Right lobe of liver (tissue), 6 donors: ENCODE measurements around the gene TSPAN12. TPM values are rescaled to one million over a fixed set of nuclear protein-coding genes. Genes with fewer than 3 reads are reported as not detected.

ENCODE experiments used
- ATAC-seq, 4 donors: fragments of 200-7000 bp; cut with Tn5 transposase; one replicate each; pipeline ENCODE4 v1.9.1; 2020; ENCODE audit warnings: mild to moderate bottlenecking in 4 of 4, moderate library complexity in 4 of 4
- DNase-seq, 3 donors: peaks; one replicate each; pipeline ENCODE4 v3.0.0-alpha.2; 2020
- H3K27ac ChIP-seq, 3 donors: fragments of 200-600 bp; one replicate each; pipeline ENCODE4 v1.8.0; 2022
- H3K27me3 ChIP-seq, 2 donors: fragments of 200-600 bp; one replicate each; pipeline ENCODE4 v1.8.0; 2022
- H3K36me3 ChIP-seq, 4 donors: fragments of 200-600 bp; sonication (generic) in 1 of 4; one replicate each; pipeline versions ENCODE4 v1.5.1 to v1.8.0; 2017 to 2022; ENCODE audit warnings: control low read depth in 1 of 4
- H3K4me1 ChIP-seq, 4 donors: fragments of 200-600 bp; sonication (generic) in 1 of 4; one replicate each; pipeline versions ENCODE4 v1.5.1 to v1.8.0; 2017 to 2022; ENCODE audit warnings: control low read depth in 1 of 4
- H3K4me3 ChIP-seq, 3 donors: fragments of 200-600 bp; one replicate each; pipeline ENCODE4 v1.8.0; 2022
- H3K9me3 ChIP-seq, 4 donors: fragments of 200-600 bp; sonication (generic) in 1 of 4; one replicate each; pipeline versions ENCODE4 v1.5.1 to v1.8.0; 2017 to 2022; ENCODE audit warnings: control low read depth in 1 of 4
- CTCF ChIP-seq, 4 donors: fragments of 200-600 bp in 3 of 4; fragments of 450-650 bp in 1 of 4; IDR thresholded peaks; one replicate each; pipeline versions ENCODE4 v1.5.1 to v1.8.0; 2016 to 2022; ENCODE audit warnings: antibody characterized with exemption in 4 of 4, mild to moderate bottlenecking in 2 of 4
- POLR2A ChIP-seq: fragments of 450-650 bp; IDR thresholded peaks from one replicate; pipeline ENCODE4 v1.6.1; 2017; ENCODE audit warnings: antibody characterized with exemption, mild to moderate bottlenecking
- WGBS: methylation state at CpG from one replicate; pipeline ENCODE4 v1.1.6; 2018; ENCODE audit warnings: low coverage, low lambda C conversion rate; ENCODE audit not compliant: insufficient coverage; ENCODE audit errors: missing lambda C conversion rate; 5-methylcytosine and 5-hydroxymethylcytosine counted together
- intact Hi-C, 2 donors: fragments of 100-400 bp; cut with DNase I; formaldehyde crosslinking; loops; one replicate each; pipeline versions ENCODE4 v1.11.2 to v1.14.1; 2022
- total RNA-seq, 6 experiments: library from RNA; depleted of rRNA in 2 of 6; stranded (reverse); fragments of >200 nt in 2 of 6; fragmentation: NEBNext Ultra II Directional in 3 of 6; extraction: Animal tissue kit (Norgen Biotek cat#: 25700) in 3 of 6; gene quantifications; one replicate each; pipeline versions ENCODE4 v1.1.0 to v1.2.4, GENCODE V29; 2016 to 2023
- donor health status: DM: no; HTN: yes; CAD: no.
- donor health status: DM: no; HTN: no; CAD: no.
- donor health status: DM: no; HTN: no; CAD: no.
- donor health status: DM: no; HTN: yes; CAD: no.
- donor health status: DM: no; HTN: yes; CAD: no.

Gene TSPAN12
- total RNA-seq, 6 experiments from 2014 or later = 10.7 to 14.4 (median 12.6) TPM

DNA sequence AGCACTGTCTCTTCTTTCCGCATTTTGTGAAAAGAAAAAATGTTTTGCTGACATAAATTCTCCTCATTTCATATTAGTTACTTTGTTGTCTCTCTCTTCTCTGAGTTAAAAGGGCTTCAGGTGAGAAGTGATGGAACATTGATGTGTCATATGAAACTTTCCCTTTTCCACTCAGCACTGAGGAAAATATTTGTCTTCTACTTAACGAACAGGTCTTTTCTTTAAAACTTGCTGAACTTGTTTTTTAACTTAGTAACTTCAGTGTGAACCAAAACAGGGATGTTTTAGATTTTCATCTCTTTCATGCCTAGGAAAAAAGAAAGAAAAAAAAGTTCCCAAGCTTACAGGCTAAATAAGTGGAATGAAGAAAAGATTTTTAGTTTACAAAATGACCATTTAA lies 19.0 kb upstream of the TSPAN12 start:
- Histone ChIP-seq H3K36me3 (no peaks in the 10 kb centered on the region), H3K27ac (no peak overlapping the region), H3K9me3 (no peaks in the 10 kb centered on the region), H3K4me3 (no peak overlapping the region), H3K4me1 (no peaks in the 10 kb centered on the region), H3K27me3 (no peaks in the 10 kb centered on the region)
- ATAC-seq = no peak
- 70% methylated on average over 2 of the region's 2 CpGs for WGBS
- no peak for DNase-seq
- intact Hi-C loops = no loop called here
- TF ChIP-seq POLR2A = no peak
- TF ChIP-seq CTCF (IDR thresholded peaks at IDR 0.05) = no peak

- WGBS = 81% methylated on average over 3 of the region's 3 CpGs
- no peaks in the 10 kb centered on the region for H3K4me1 ChIP-seq
- no peak for TF ChIP-seq CTCF (IDR thresholded peaks at IDR 0.05)
- no peak for TF ChIP-seq POLR2A
- ATAC-seq = no peak
- intact Hi-C loops = no loop called here
- H3K4me3 ChIP-seq = no peak overlapping the region
- DNase-seq = no peak
- no peaks in the 10 kb centered on the region for H3K9me3 ChIP-seq
- no peaks in the 10 kb centered on the region for H3K36me3 ChIP-seq
- H3K27ac ChIP-seq = no peak overlapping the region
- no peaks in the 10 kb centered on the region for H3K27me3 ChIP-seq
These were observed 16.8 kb upstream of the TSPAN12 start for GRCh38 chr7:120874722-120875121.

DNA sequence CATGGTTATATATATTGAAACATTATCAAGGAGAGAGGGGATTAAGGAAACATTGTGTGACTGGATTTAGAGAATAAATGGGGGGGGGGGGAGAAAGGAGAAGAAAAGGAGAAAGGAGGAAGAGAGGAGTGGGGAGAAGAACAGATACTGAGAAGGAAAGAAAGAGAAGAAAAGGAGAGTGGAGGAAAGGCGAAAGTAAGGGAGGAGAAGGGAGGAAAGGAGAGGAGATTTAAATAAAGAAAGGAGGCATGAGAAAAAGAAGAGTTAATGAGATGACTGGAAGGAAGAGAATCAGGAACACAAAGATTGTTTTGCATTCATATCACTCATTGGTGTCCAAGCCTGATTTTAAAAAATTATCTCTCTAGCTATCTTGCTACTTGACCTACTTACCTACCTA lies 16.1 kb upstream of the TSPAN12 start:
- no peaks in the 10 kb centered on the region for H3K4me1 ChIP-seq
- no peaks in the 10 kb centered on the region for H3K36me3 ChIP-seq
- H3K27me3 ChIP-seq = no peaks in the 10 kb centered on the region
- no peak for DNase-seq
- no peak overlapping the region for H3K27ac ChIP-seq
- intact Hi-C loops = no loop called here
- no peak overlapping the region for H3K4me3 ChIP-seq
- WGBS = 43% methylated on average over 1 of the region's 1 CpG
- ATAC-seq = no peak
- no peaks in the 10 kb centered on the region for H3K9me3 ChIP-seq
- TF ChIP-seq CTCF (IDR thresholded peaks at IDR 0.05) (no peak), POLR2A (no peak)

- no peak for ATAC-seq
- Histone ChIP-seq H3K4me1 (no peaks in the 10 kb centered on the region), H3K27ac (no peak overlapping the region), H3K36me3 (no peaks in the 10 kb centered on the region), H3K27me3 (no peaks in the 10 kb centered on the region), H3K9me3 (no peaks in the 10 kb centered on the region), H3K4me3 (no peak overlapping the region)
- 64% methylated on average over 4 of the region's 4 CpGs for WGBS
- TF ChIP-seq CTCF (IDR thresholded peaks at IDR 0.05) = no peak
- no peak for TF ChIP-seq POLR2A
- intact Hi-C loops = no loop called here
- DNase-seq = no peak
These were observed 15.5 kb upstream of the TSPAN12 start for GRCh38 chr7:120873401-120873800.

GRCh38 chr7:120869700-120870099 lies 11.8 kb upstream of the TSPAN12 start:
- DNase-seq (no peak), ATAC-seq (no peak)
- intact Hi-C loops = no loop called here
- H3K27me3 ChIP-seq = no peaks in the 10 kb centered on the region
- H3K27ac ChIP-seq = no peak overlapping the region
- no peaks in the 10 kb centered on the region for H3K9me3 ChIP-seq
- no peak overlapping the region for H3K4me3 ChIP-seq
- H3K36me3 ChIP-seq = no peaks in the 10 kb centered on the region
- WGBS = 67% methylated on average over 2 of the region's 2 CpGs
- TF ChIP-seq POLR2A = no peak
- H3K4me1 ChIP-seq = no peaks in the 10 kb centered on the region
